OCI-M1 (cell line): ENCODE measurements around the gene LMAN2.
"Not testable (repeated sequence)": the region's sequence is repeated elsewhere in the genome, so short reads cannot be mapped to it uniquely, and the experiment has no call there.

Source experiments
- DNase-seq: peaks from one replicate; lab custom pipeline; 2025; lab: John Stamatoyannopoulos, UW

Gene LMAN2

GRCh38 chr5:177346820-177347219, 4.6 kb downstream of the LMAN2 start:
- DNase-seq: no peak

GRCh38 chr5:177344891-177345290, 6.6 kb downstream of the LMAN2 start:
- DNase-seq: no peak

- no peak for DNase-seq
These were observed 7.7 kb downstream of the LMAN2 start for GRCh38 chr5:177343777-177344176.

GRCh38 chr5:177343000-177343399, 8.5 kb downstream of the LMAN2 start:
- not testable (repeated sequence) for DNase-seq

- DNase-seq: no peak
These were observed 12.3 kb downstream of the LMAN2 start for GRCh38 chr5:177339107-177339638.

- no peak for DNase-seq
These were observed 13.0 kb downstream of the LMAN2 start for GRCh38 chr5:177338251-177339106.

- DNase-seq: no peak
These were observed 14.6 kb downstream of the LMAN2 start for GRCh38 chr5:177336603-177337494.

GRCh38 chr5:177336112-177336511, 15.4 kb downstream of the LMAN2 start:
- peak; percentile 26 for DNase-seq

- DNase-seq: no peak
These were observed 15.8 kb downstream of the LMAN2 start for GRCh38 chr5:177335701-177336065.

GRCh38 chr5:177334781-177335700, 16.4 kb downstream of the LMAN2 start:
- DNase-seq: no peak

GRCh38 chr5:177334155-177334551, 17.3 kb downstream of the LMAN2 start:
- no peak for DNase-seq

GRCh38 chr5:177333420-177334154, 17.9 kb downstream of the LMAN2 start:
- no peak for DNase-seq

GRCh38 chr5:177332896-177333260, 18.6 kb downstream of the LMAN2 start:
- no peak for DNase-seq

- no peak for DNase-seq
These were observed 19.2 kb downstream of the LMAN2 start for GRCh38 chr5:177332031-177332895.

GRCh38 chr5:177330991-177331842, 20.3 kb downstream of the LMAN2 start:
- no peak for DNase-seq

GRCh38 chr5:177329883-177330282, 21.6 kb downstream of the LMAN2 start:
- no peak for DNase-seq

- DNase-seq: no peak
These were observed 22.8 kb downstream of the LMAN2 start for GRCh38 chr5:177328545-177329231.
